Activated T-helper 9 cell treated with anti-CD3 and anti-CD28 coated beads, Interleukin-2, amount 50 U/mL, for 16 hours (primary cell): ENCODE measurements around the gene IQCH.

Source experiments
- DNase-seq: peaks from one replicate; pipeline ENCODE4 v3.0.0-alpha.2; 2020; ENCODE audit warnings: low read depth

Gene IQCH

DNA sequence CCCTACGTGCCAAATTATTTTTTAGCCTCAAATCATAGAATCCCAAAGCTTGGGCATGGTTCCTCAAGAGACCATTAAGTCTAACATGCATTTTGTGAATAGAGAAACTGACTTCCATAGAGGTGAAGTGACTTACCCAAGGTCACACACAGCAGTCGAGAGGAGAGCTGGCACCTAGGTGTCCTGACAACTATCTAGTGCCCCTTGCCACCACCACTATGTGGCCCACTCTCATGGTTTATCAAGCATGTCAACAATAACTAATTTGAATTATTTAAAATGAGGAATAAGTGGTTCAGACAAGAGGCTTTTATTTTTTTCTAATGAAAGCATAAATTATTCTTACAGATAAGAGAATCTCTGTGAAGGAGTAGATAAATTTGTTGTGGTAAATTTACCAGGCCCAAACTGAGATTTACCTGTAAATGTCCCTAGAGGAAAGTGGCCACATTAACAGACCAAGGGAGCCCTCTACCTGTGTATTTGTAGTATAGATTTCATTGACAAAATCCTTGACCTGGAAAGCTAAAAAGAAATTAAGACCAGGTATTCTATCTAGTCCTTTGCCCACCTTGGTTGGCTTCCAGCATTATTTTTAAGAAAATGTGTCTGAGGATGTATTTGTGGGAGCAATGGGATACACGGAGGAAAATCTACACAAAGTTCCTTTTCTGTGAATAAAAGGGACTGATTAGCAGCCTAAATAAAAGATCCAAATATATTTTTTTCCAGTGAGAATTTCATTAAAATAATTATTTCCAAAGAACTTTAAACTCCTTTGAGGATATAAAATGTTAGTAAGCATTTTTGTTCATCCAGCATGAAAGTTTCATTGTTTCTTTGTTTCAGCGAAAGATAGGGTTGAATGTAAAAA lies 49.1 kb downstream of the IQCH start:
- no peak for DNase-seq

DNA sequence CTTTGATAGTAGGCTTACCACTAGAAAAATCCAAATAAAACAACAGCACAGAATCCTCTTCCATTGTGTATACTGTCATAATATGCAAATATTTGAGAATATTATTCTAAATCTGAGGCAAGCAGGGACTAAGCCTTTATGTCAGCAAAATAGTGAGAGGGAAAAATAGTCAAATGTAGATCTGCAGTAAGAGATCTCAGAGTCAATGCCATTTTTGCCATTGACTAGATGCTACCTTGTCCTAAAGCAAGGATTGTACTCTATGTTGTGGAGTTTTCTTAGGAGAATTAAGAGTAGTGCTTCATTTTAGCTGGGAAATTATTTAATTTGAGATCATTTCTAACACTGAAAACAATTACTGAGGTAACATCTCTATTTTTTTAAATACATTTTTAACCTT lies 50.2 kb downstream of the IQCH start:
- DNase-seq = no peak

DNA sequence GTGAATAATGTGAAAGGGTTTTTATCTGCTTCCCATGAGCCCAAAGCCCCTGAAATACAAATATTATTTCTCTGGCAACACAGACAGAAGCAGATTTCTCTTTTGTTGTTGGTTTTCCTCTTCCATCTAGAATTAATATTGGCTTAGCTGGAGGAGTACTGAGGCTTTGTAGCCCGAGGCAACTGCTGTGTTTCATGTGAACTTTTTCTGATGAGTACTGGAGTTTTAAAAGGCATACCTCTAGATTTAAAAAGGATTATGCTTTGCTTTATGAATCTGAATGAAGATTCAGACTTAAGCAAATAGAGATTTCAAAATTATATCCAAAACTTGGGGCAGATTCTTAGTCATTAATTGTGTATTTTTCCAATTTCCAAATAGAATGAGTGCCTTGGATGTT lies 50.9 kb downstream of the IQCH start:
- DNase-seq = no peak

DNA sequence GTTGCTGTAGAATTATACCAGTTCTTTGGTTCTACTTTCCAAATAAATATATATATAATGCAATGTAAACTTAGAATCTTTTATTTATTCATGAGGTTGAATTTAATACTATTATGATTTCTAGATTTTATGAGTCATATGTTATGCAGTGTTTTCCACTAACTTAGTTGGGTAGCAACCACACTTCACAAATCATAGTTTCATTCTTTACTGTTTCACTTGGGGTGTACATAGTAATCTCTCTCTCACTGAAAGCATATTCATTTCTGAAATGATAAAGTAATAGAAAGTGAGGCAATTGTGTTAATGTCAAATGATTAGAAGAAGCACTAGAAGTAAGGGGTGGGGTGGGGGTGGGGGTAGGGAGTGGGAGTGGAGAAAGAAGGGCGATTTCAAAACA lies 52.6 kb downstream of the IQCH start:
- DNase-seq = no peak

DNA sequence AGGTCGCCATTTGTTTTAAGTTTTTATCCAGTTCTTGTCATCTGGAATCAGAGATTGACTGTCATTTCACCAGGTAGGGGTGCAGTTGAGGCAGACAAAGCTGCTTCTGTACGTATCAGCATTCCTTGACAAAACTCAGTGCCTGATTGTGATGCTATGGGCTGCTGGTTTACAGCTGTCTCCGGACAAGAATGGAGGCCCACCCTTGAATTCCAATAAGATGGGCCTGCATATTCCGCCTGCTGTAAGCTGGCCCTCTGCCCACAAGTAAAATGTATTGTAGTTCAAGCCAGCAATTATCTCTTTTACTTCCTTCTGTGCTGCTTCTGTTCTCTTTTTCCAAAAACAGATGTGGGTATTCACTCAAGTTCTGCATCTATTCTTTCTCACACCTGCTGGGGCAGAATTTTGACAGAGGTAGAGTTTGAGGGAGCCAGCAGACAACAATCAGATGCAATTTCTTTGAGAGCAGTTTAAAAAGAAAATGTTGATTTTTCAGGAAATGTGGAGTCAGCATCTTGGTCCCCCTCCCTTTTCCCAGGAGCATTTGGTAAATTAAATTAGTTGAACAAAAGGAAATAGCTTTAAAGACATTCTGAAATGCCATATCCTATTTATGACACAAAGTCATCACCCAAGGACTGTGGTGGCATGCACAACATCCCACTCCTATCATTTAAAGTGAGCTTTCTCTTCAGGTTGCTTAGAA lies 53.5 kb downstream of the IQCH start:
- no peak for DNase-seq

DNA sequence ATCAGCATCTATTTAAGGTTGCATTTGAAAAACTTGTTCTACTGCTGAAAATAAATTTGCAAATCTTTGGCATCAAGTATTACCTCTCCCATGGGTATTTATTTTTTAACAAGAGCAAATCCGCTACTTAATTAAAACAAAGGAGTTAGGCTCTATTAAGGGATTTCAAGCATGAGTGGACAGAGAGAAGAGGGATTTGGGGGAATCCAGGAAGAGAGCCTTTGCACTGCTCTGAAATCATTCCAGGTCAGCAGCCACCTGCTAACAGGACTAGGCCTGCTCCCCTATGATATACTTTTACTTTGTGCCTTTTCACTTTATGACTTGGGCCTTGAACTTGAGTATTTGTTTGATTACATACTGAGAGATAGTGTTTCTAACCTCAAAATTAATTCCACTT lies 57.1 kb downstream of the IQCH start:
- no peak for DNase-seq

DNA sequence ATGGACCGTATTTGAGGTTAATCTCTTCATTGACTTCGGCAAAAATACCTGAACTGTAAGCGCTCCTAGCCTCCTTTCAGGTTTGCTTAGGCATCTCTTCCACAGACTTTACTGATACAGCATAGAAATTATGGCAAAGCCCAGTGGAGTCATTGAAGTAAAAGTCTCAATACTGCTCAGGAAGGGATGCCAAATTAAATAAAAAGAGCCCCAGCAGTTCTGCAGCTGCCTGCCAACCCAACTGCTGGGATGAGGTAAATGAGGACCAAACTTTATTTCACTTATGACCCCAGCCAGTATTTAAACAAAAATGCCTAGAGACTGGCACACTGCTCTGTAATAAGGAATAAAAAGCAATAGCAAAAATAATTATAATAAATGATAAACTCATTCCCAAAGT lies 65.4 kb downstream of the IQCH start:
- DNase-seq = no peak

DNA sequence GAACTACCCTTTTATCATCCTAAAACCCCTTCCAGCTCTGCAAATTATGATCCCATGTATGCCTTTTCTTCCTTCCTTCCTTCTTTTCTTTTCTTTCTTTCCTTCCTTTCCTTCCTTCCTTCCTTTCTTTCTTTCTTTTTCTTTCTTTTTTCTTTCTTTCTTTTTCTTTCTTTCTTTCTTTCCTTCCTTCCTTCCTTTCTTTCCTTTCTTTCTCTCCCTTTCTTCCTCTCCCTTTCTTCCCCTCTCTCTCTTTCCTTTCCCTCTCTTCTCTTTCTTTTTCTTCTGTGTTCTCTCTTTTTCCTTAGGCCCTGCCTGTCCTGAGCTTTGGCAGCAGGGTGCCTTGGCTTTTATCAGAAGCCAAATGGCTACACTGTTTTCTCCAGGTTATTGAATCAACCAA lies 66.8 kb downstream of the IQCH start:
- no peak for DNase-seq

DNA sequence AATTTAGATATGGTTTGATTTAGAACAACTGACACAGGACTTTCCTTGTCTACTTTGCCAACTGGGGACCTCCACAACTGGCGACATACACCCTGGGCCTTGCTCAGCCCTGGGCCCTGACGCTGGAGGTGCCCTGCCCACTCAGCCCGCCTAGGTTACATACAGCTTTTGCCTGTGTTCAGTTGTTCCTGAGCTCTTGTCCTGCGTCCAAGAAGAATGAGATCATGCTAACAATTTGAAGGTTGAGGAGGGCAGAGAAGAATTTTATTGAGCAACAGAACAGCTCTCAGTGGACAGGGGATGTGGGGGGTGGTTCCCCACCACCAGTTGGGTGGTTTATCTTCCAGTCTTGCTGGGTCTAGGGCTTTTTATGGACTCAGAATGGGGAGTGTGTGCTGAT lies 67.9 kb downstream of the IQCH start:
- DNase-seq = no peak

DNA sequence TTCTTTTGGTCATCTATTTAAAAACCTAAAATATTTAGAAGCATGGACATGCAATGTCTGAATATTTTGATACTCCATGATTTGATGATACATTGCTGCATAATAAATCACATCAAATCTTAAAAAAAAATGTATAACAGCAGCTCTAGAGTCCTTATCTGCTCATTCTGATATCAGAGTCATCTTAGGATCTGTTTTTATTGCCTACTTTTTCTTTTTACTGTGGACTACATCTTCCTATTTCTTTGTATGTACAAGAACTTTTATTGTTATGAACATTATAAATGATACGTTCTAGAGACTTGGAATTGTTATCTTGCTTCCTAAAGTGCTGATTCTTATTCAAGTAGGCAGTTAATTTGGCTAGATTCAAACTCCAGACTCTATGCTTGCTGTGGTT lies 72.7 kb downstream of the IQCH start:
- no peak for DNase-seq

DNA sequence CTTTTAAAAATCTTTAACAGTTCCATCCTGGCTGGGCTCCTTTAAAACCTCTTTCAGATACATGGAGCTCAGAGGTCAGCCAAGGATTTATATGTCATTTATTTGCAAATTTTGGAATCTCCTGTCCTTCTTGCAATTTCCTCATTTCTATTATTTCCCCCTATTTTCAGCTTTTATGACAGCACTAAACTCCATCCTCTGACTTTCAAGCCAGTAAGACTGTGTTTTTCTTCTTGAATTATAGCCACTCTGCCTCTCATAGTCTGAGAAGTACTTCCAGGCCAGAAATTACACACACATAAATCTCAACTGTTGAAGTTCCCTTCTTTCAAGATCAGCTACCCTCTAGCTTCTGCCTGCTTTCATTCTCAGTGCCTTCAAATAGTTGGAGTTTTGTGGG lies 73.2 kb downstream of the IQCH start:
- no peak for DNase-seq

DNA sequence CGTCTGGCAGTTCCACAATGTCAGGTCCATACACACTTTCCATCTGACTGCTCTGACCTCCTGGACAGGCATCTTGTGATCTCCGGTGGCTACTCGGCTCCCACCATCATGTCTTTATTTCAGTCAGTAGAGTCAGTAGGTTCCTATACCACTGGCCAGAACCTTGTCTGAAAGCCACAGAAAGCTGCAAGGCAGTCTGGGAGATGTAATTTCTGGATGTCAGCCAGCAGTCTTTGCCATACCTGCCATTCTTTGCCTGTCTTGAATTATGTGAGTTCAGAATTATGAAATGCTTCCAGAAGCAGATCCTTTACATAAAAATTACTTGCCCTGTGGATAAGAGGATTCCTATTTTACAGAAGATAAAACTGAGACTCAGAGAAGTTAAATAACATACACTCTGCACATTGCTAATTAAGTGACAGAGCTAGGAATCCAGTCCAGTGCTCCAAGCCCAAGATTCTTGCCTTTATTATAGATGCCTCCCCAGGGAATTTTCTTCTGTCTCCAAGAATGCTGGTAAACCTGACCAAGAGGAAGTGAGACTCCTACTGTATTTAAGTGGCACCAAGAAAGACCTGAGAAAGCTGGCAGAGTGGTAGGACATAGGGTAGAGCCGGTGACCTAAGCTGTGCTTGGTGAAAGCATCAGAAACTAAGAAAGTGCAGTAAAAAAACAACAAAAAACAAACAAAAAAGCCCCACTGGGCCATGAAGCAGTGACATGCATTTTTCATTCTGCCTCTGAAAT lies 75.6 kb downstream of the IQCH start:
- DNase-seq = no peak

DNA sequence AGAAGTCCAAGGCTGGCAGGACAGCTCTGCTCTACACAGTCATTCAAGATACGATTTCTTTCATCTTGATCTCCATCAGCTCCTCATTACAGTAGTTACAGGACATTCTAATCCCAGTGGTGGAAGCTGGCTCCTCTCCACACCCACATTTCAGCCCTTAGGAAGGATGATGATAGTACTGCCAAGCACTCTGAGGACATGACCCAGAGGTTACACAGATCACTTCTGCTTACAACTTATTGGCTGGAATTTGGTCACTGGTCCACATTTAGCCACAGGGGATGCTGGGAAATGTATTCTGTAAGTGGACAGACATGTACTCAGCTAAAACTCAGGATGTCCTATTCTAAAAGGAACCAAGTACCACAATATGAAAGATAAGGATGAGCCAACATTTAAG lies 77.1 kb downstream of the IQCH start:
- DNase-seq = no peak

DNA sequence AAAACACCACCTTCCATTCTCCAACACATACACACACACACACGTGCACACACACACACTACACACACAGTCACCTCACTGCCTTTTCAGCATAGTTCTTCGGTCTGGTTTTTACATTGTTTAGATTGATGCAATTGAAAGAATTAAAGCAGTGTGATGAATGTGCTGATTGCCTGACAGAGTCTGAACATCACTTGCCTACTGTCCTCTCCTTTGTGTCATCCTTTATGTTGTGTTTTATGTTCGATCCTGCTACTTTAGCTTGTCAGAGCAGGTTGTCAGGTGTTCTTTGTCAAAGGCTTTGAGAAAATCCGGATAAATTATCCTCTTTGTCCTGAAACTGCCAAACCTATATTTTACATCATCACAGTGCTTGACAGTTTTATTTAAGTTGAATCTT lies 80.4 kb downstream of the IQCH start:
- DNase-seq = no peak

DNA sequence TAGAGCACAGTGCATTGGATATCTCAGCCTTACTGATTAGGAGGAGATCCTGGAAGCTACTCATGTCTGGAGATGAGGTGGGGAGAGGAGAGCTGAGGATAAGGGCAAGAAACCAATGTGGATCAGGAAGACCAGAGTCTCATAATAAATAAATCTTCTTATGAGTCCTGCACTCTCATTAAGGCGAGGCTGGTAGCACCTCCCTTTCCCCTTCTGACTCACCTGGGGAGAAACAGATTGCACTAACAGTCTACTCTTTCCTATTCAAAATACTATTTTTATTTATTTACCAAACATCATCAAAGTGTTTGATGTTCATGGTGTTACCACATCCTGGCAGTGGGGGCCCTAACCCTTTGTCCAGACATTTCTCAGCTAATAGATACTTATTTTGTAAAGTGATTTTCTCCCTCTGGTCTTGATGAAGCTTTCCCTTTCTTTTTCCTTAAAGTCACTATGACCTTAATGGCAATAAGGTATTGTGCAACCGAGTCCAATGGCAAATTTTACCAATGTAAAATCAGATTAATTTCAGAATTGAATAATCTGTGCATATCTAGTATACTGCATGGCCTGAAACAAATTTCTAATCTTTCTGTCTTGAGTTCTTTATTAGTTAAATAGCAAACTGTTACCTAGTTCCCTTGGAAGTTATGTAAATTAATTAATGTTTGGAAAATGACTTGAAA lies 81.1 kb downstream of the IQCH start:
- no peak for DNase-seq

DNA sequence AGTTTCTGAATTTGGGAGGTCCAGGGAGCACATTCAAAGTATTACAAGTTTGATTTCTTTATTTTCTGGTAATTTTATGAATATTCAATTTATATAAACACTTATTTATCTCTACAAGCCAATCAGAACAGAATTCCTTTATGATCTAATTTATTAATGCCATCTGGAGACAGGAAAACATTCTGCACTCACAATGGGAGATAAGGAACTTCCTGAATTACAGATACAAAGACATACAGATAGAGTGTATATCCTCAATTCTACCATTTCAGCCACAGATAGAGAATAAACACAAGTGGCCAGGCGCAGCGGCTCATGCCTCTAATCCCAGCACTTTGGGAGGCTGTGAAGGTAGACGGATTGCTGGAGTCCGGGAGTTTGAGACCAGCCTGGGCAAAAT lies 86.0 kb downstream of the IQCH start:
- DNase-seq = no peak

DNA sequence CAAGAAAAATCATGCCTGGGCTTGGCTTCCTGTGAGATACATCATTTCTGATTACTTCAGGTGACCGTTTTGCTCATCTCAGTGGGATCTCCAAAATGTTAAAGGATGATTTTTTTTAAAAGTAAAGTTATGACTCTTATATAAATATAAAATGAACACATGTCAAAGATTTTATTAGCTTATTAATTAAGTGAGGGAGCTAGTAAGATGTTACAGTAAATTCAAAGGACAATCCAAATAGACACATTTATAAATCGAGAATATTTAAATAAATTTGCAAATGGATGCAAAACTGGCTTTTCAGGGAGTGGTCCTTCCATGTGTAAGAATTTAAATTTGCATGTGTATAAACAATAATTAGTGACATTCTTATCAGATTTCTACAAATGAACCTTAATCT lies 87.0 kb downstream of the IQCH start:
- no peak for DNase-seq

DNA sequence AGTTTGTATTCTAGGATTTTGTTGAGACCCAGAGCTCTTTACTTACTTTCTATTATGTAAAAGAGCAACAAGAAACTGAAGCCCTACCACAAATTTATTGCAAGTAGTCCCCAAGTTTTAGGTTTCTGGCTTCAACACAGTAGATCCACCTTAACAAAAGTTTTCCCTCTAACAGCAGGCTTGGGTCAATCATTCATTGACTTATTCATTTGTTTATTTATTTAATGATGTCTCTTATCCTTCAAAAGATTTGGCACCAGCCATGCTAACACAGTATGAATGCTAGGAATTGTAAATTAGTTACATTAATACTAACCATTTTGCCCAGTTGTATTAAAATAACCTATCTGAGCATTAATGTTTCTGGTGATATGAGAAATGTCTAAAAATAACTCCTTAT lies 88.6 kb downstream of the IQCH start:
- no peak for DNase-seq

DNA sequence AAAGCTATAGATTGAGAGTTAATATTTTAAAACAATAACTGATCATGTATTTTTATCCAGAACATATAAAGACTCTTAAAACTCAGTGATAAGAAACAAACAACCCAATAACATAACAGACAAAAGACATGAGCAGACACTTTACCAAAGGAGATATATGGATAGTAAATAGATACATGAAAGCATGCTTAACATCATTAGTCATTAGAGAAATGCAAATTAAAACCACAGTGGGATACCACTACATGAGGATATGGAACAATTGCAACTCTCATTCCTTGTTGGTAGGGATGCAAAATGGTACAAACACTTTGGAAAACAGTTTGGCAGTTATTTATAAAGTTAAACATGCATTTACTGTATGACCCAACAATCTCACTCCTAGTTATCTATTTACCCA lies 95.0 kb downstream of the IQCH start:
- DNase-seq = no peak

DNA sequence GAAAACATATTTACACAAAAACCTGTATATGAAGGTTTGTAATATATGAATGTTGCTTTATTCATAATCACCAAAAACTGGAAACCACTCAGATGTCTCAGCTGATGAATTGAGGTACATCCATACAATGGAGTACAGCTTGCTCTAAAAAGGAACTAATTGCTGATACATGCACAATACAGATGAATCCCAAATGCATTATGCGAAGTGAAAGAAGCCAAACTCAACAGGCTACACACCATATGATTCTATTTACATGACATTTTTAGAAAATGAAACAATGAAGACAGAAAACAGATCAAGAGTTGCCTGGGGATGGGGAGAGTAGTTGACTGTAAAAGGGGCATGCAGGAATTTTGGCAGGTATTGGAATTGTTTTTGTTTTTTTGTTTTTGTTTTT lies 95.5 kb downstream of the IQCH start:
- no peak for DNase-seq

DNA sequence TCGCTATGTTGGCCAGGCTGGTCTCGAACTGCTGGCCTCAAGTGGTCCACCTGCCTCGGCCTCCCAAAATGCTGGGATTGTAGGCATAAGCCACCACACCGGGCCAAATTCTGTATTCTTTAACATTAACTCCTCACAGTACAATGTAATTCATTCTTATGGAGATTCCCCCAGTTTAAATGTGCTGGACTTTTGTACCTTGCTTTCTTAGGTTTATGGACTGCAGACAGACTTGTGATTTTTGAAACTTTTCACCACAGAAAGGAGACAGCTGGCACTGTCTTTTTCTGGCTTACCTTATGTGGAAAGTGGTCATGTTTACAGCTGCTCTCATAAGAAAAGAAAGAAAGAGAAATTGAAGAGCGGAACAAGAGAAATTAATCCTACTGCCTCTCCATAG lies 103.8 kb downstream of the IQCH start:
- DNase-seq = no peak

DNA sequence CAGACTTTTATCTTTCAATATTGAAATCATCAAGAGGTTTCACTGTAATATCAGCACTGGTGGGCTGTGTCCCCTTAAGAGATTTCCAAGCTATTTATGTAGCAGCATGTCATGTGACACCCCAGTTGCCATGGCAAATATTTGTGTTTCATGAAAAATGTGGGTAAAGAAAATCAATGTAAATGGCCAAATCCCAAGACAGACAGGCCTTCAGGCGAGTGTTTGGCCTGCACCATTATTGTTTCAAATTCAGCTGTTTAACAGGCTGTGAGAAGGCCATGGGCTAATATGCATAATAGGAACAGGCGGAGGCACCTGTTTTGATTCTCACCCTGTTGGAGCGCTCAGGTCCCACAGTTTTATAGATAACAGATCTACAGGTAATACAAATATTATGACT lies 104.2 kb downstream of the IQCH start:
- DNase-seq = no peak
